BLaER1 treated with 17β-estradiol and CSF1 and Interleukin-3, amounts not matched to agents 10 nM and 100 nM (cell line): ENCODE measurements around the gene DIP2C.
"Not testable (repeated sequence)": the region's sequence is repeated elsewhere in the genome, so short reads cannot be mapped to it uniquely, and the experiment has no call there.

Source experiments
- H3K27ac ChIP-seq, 11 experiments: shearing (Covaris generic); formaldehyde crosslinking; 2 replicates each; pipeline ENCODE4 v1.8.1; 2022
- H3K27me3 ChIP-seq, 11 experiments: shearing (Covaris generic); formaldehyde crosslinking; 2 replicates each; pipeline ENCODE4 v1.8.1; 2022
- H3K36me3 ChIP-seq, 11 experiments: shearing (Covaris generic); formaldehyde crosslinking; 2 replicates each; pipeline ENCODE4 v1.8.1; 2022
- H3K4me1 ChIP-seq, 10 experiments: shearing (Covaris generic); formaldehyde crosslinking; 2 replicates each; pipeline ENCODE4 v1.8.1; 2022
- H3K4me2 ChIP-seq, 11 experiments: shearing (Covaris generic); formaldehyde crosslinking; 2 replicates each; pipeline ENCODE4 v1.8.1; 2022
- H3K4me3 ChIP-seq, 10 experiments: shearing (Covaris generic); formaldehyde crosslinking; 2 replicates each; pipeline ENCODE4 v1.8.1; 2022
- H3K9ac ChIP-seq, 11 experiments: shearing (Covaris generic); formaldehyde crosslinking; 2 replicates each; pipeline ENCODE4 v1.8.1; 2022
- H3K9me3 ChIP-seq, 11 experiments: shearing (Covaris generic); formaldehyde crosslinking; replicated peaks in 1 of 11; 2 replicates each; pipeline ENCODE4 v1.8.1; 2022
- H4K20me1 ChIP-seq, 11 experiments: shearing (Covaris generic); formaldehyde crosslinking; 2 replicates each; pipeline ENCODE4 v1.8.1; 2022
- Cebpa-rat ChIP-seq, 11 experiments: shearing (Covaris generic); IDR thresholded peaks; 2 replicates each; pipeline ENCODE4 v1.8.1; 2022

The DIP2C gene

GRCh38 chr10:663831-664251 lies 25.6 kb downstream of the DIP2C start:
- Histone ChIP-seq H3K4me1 (peaks cover 18 to 91% (median 69%) of the 10 kb centered on the region in 10 experiments), H3K36me3 (no peaks in the 10 kb centered on the region), H3K4me3 (no peak overlapping the region), H3K9me3 (no peaks in the 10 kb centered on the region), H3K27ac (no peak overlapping the region), H3K9ac (no peak overlapping the region; a peak in 1 of 22 replicates), H3K27me3 (peaks cover 0 to 66% (median 0%) of the 10 kb centered on the region in 11 experiments; a peak in 8 of 22 replicates), H4K20me1 (peaks cover 5 to 96% (median 79%) of the 10 kb centered on the region in 11 experiments; a peak in 19 of 22 replicates), H3K4me2 (peak overlapping the region in 8 of 11 experiments; percentile 21 to 82 (median 56); a peak in 16 of 22 replicates)
- no peak for TF ChIP-seq Cebpa-rat (IDR thresholded peaks at IDR 0.05)

- Histone ChIP-seq H3K4me3 (no peak overlapping the region), H3K9ac (no peak overlapping the region), H3K4me2 (peak overlapping the region in 7 of 11 experiments; percentile 43 to 82 (median 76); a peak in 13 of 22 replicates), H3K27ac (no peak overlapping the region), H3K9me3 (no peaks in the 10 kb centered on the region), H3K36me3 (no peaks in the 10 kb centered on the region), H3K4me1 (peaks cover 18 to 92% (median 72%) of the 10 kb centered on the region in 10 experiments), H4K20me1 (peaks cover 9 to 96% (median 83%) of the 10 kb centered on the region in 11 experiments; a peak in 19 of 22 replicates), H3K27me3 (peaks cover 0 to 66% (median 0%) of the 10 kb centered on the region in 11 experiments; a peak in 8 of 22 replicates)
- TF ChIP-seq Cebpa-rat (IDR thresholded peaks at IDR 0.05): no peak
These were observed 26.1 kb downstream of the DIP2C start for GRCh38 chr10:663466-663751.

GRCh38 chr10:662686-663465 lies 26.6 kb downstream of the DIP2C start:
- Histone ChIP-seq H3K36me3 (no peaks in the 10 kb centered on the region), H3K9ac (no peak overlapping the region), H3K4me2 (peak overlapping the region in 10 of 11 experiments; percentile 2 to 82 (median 56); a peak in 15 of 22 replicates), H3K27me3 (peaks cover 0 to 66% (median 0%) of the 10 kb centered on the region in 11 experiments; a peak in 8 of 22 replicates), H3K9me3 (no peaks in the 10 kb centered on the region), H3K4me3 (no peak overlapping the region), H3K4me1 (peaks cover 18 to 91% (median 72%) of the 10 kb centered on the region in 10 experiments), H3K27ac (no peak overlapping the region), H4K20me1 (peaks cover 9 to 99% (median 84%) of the 10 kb centered on the region in 11 experiments; a peak in 19 of 22 replicates)
- no peak for TF ChIP-seq Cebpa-rat (IDR thresholded peaks at IDR 0.05)

- Histone ChIP-seq H4K20me1 (peaks cover 9 to 94% (median 80%) of the 10 kb centered on the region in 11 experiments; a peak in 19 of 22 replicates), H3K27ac (no peak overlapping the region), H3K36me3 (no peaks in the 10 kb centered on the region), H3K9me3 (no peaks in the 10 kb centered on the region), H3K4me3 (no peak overlapping the region), H3K4me2 (peak overlapping the region in 9 of 11 experiments; percentile 2 to 82 (median 73); a peak in 15 of 22 replicates), H3K27me3 (peaks cover 0 to 66% (median 0%) of the 10 kb centered on the region in 11 experiments; a peak in 8 of 22 replicates), H3K9ac (no peak overlapping the region), H3K4me1 (peaks cover 18 to 85% (median 66%) of the 10 kb centered on the region in 10 experiments)
- no peak for TF ChIP-seq Cebpa-rat (IDR thresholded peaks at IDR 0.05)
These were observed 27.3 kb downstream of the DIP2C start for GRCh38 chr10:662223-662605.

- Histone ChIP-seq H3K27me3 (peaks cover 0 to 63% (median 0%) of the 10 kb centered on the region in 11 experiments; a peak in 8 of 22 replicates), H3K4me1 (peaks cover 17 to 80% (median 61%) of the 10 kb centered on the region in 10 experiments), H4K20me1 (peaks cover 9 to 93% (median 77%) of the 10 kb centered on the region in 11 experiments; a peak in 19 of 22 replicates), H3K4me2 (peak overlapping the region in 9 of 11 experiments; percentile 2 to 82 (median 73); a peak in 18 of 22 replicates), H3K9ac (no peak overlapping the region), H3K36me3 (no peaks in the 10 kb centered on the region), H3K4me3 (no peak overlapping the region), H3K9me3 (no peaks in the 10 kb centered on the region), H3K27ac (no peak overlapping the region)
- TF ChIP-seq Cebpa-rat (IDR thresholded peaks at IDR 0.05): no peak
These were observed 27.8 kb downstream of the DIP2C start for GRCh38 chr10:661597-662222.

- TF ChIP-seq Cebpa-rat (IDR thresholded peaks at IDR 0.05): no peak
- peak overlapping the region in 10 of 11 experiments; percentile 2 to 82 (median 70); a peak in 19 of 22 replicates for H3K4me2 ChIP-seq
- peaks cover 9 to 93% (median 73%) of the 10 kb centered on the region in 11 experiments; a peak in 19 of 22 replicates for H4K20me1 ChIP-seq
- H3K9ac ChIP-seq: peak overlapping the region in 1 of 11 experiments; percentile 1; a peak in 1 of 22 replicates
- no peak overlapping the region for H3K27ac ChIP-seq
- no peak overlapping the region for H3K4me3 ChIP-seq
- no peaks in the 10 kb centered on the region for H3K9me3 ChIP-seq
- peaks cover 0 to 58% (median 0%) of the 10 kb centered on the region in 11 experiments; a peak in 8 of 22 replicates for H3K27me3 ChIP-seq
- no peaks in the 10 kb centered on the region for H3K36me3 ChIP-seq
- peaks cover 13 to 73% (median 55%) of the 10 kb centered on the region in 10 experiments for H3K4me1 ChIP-seq
These were observed 28.4 kb downstream of the DIP2C start for GRCh38 chr10:660970-661596.

GRCh38 chr10:660413-660969 lies 29.0 kb downstream of the DIP2C start:
- Histone ChIP-seq H3K9ac (peak overlapping the region in 1 of 11 experiments; percentile 1; a peak in 2 of 22 replicates), H3K4me3 (no peak overlapping the region), H3K27me3 (peaks cover 0 to 53% (median 0%) of the 10 kb centered on the region in 11 experiments; a peak in 8 of 22 replicates), H3K4me2 (peak overlapping the region in 9 of 11 experiments; percentile 2 to 82 (median 73); a peak in 17 of 22 replicates), H3K9me3 (no peaks in the 10 kb centered on the region), H3K4me1 (peaks cover 13 to 68% (median 55%) of the 10 kb centered on the region in 10 experiments), H3K36me3 (no peaks in the 10 kb centered on the region), H3K27ac (no peak overlapping the region), H4K20me1 (peaks cover 9 to 91% (median 68%) of the 10 kb centered on the region in 11 experiments; a peak in 19 of 22 replicates)
- TF ChIP-seq Cebpa-rat (IDR thresholded peaks at IDR 0.05): no peak

GRCh38 chr10:659688-660141 lies 29.8 kb downstream of the DIP2C start:
- Histone ChIP-seq H3K36me3 (no peaks in the 10 kb centered on the region), H3K4me1 (peaks cover 13 to 66% (median 56%) of the 10 kb centered on the region in 10 experiments), H3K4me3 (no peak overlapping the region), H3K4me2 (peak overlapping the region; percentile 51 to 82 (median 72); a peak in 21 of 22 replicates), H4K20me1 (peaks cover 9 to 92% (median 69%) of the 10 kb centered on the region in 11 experiments; a peak in 19 of 22 replicates), H3K9me3 (no peaks in the 10 kb centered on the region), H3K9ac (peak overlapping the region in 3 of 11 experiments; percentile 11 to 42 (median 12); a peak in 4 of 22 replicates), H3K27me3 (peaks cover 0 to 49% (median 0%) of the 10 kb centered on the region in 11 experiments; a peak in 8 of 22 replicates), H3K27ac (no peak overlapping the region)
- TF ChIP-seq Cebpa-rat (IDR thresholded peaks at IDR 0.05): no peak

GRCh38 chr10:657816-658350 lies 31.6 kb downstream of the DIP2C start:
- peaks cover 14 to 94% (median 55%) of the 10 kb centered on the region in 11 experiments; a peak in 19 of 22 replicates for H4K20me1 ChIP-seq
- not testable (repeated sequence) for H3K9ac ChIP-seq, H3K9me3 ChIP-seq, H3K4me3 ChIP-seq, H3K36me3 ChIP-seq, H3K4me2 ChIP-seq, H3K27ac ChIP-seq
- peaks cover 0 to 39% (median 0%) of the 10 kb centered on the region in 11 experiments; a peak in 8 of 22 replicates for H3K27me3 ChIP-seq
- H3K4me1 ChIP-seq: peaks cover 13 to 54% (median 42%) of the 10 kb centered on the region in 10 experiments
